CD4-positive, alpha-beta T cell treated with Interleukin-15 for 4 hours (primary cell): Measurements from ENCODE around the gene LENG8.

Experiments used
- DNase-seq: peaks from one replicate; pipeline ENCODE4 v3.0.0-alpha.2; 2020; ENCODE audit warnings: low spot score

Gene LENG8

GRCh38 chr19:54448774-54449700, at the start of gene LENG8:
Gene LENG8, plus strand, starts transcription at chr19:54449199. Its CDS starts 2,146 bp downstream, at chr19:54451345.
- DNase-seq: peak; percentile 98

- no peak for DNase-seq
These were observed 48.1 kb upstream of the LENG8 start for GRCh38 chr19:54400913-54401312.

DNA sequence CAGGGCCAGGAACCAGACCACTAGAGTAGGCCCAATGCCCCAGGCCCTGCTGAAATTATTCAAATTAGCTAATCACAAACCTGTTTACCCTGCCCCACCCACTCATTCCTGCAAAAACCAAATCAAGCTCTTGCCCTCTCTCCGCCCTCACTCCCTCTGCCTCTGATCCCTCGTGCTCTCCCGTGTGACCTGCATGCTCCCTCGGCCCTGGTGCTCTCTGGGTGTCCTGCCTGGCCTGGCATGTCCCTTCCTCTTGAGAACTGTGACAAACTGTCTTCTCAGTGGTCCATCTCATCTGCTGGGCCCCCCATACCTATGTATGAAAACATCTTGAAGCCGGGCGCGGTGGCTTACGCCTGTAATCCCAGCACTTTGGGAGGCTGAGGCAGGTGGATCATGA, 45.9 kb upstream of the LENG8 start:
- no peak for DNase-seq

DNA sequence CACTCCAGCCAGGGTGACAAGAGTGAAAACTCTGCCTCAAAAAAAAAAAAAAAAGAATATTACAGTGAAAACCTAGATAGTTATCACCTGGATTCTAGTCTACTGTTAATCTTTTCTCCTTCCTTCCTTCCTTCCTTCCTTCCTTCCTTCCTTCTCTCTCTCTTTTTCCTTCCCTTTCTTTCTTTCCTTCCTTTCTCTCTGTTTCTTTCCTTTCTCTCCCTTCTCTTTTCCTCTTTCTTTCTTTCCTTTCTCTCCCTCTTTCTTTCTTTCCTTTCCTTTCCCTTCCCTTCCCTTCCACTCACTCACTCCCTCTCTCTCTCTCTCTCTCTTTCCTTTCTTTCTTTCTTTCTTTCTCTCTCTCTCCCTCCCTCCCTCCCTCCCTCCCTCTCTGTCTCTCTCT, 43.4 kb upstream of the LENG8 start:
- no peak for DNase-seq

GRCh38 chr19:54407780-54408179, 41.2 kb upstream of the LENG8 start:
- DNase-seq: no peak

DNA sequence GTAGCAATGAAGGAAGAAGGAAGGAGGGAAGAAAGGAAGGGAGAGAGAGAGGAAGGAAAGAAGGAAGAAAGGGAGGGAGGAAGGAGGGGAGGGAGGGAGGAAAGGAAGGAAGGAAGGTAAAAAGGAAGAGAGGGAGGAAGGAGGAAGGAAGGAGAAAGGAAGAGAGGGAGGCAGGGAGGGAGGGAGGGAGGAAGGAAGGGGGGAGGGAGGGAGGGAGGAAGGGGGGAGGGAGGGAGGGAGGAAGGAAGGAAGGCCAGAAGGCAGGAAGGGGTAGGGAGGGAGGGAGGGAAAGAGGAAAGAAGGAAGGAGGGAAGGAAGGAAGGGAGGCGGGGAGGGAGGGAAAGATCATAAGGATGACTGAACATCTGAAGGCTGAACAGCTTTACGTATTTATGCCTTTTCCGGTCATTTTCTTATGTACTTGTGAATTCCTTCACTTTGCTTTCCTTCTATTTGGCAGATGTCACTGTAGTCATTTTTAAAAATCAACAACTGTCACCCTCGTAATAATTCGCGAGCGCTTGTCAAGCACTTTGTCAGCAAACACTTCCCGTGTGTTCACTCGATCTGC, 40.5 kb upstream of the LENG8 start:
- DNase-seq: no peak

- DNase-seq: no peak
These were observed 38.0 kb upstream of the LENG8 start for GRCh38 chr19:54411033-54411432.

- no peak for DNase-seq
These were observed 36.1 kb upstream of the LENG8 start for GRCh38 chr19:54412877-54413276.

DNA sequence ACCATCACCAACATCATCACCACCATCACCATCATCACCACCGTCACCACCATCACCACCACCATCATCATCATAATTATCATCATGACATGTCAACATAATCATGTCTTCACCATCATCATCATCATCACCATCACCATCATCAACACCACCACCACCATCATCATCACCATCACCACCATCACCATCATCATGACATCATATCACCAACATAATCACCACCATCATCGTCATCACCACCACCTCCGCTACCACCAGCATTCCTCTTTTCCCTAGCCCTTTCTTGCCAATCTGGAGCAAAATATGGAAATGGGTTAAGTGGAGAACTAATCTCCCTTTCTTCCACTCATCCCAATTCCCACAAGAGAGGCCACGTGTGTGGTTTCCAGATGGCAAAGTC, 34.8 kb upstream of the LENG8 start:
- DNase-seq: no peak

- no peak for DNase-seq
These were observed 33.6 kb upstream of the LENG8 start, which contains the start of gene TTYH1 for GRCh38 chr19:54415208-54415900. Gene TTYH1, plus strand, starts transcription at chr19:54415464. Its CDS starts 89 bp downstream, at chr19:54415553.

DNA sequence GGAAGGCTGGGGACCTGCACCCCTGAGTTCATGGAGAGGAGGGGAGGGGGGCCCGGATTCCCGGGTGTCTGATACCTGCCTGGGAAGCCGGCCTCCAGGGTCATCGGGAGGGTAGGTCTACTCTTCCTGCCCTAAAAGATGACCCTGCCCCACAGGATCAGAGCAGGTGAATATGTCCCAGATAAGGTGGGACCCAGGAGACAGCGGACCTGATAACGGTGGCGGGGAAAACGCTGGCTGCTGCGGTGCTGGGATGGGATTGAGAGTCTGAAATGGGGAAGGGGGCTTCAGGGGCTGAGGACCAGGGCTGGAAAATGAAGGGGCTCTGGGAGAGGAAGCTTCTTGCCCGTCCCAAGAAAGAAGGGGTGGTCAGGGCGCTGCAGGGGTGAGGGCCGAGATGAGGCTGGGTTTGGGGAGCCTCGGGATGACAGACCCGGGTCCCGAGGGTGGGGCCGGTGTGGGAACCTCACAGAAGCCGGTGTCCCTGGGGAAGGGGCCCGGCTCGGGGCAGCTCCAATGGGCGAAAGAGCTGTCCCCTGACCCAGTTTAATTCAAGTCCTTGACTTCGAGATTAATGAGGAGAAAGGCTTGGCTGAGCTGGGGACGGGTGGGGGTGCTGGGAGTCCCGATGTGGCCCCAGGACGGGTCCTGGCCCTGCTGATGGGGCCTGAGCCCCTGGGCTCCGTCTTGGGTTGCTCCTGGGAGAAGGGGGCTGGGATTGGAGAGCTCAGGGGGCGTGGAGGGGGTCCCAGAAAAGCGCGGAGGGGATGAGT, 32.9 kb upstream of the LENG8 start:
- DNase-seq: no peak

GRCh38 chr19:54416695-54417491, 32.1 kb upstream of the LENG8 start:
- DNase-seq: no peak

DNA sequence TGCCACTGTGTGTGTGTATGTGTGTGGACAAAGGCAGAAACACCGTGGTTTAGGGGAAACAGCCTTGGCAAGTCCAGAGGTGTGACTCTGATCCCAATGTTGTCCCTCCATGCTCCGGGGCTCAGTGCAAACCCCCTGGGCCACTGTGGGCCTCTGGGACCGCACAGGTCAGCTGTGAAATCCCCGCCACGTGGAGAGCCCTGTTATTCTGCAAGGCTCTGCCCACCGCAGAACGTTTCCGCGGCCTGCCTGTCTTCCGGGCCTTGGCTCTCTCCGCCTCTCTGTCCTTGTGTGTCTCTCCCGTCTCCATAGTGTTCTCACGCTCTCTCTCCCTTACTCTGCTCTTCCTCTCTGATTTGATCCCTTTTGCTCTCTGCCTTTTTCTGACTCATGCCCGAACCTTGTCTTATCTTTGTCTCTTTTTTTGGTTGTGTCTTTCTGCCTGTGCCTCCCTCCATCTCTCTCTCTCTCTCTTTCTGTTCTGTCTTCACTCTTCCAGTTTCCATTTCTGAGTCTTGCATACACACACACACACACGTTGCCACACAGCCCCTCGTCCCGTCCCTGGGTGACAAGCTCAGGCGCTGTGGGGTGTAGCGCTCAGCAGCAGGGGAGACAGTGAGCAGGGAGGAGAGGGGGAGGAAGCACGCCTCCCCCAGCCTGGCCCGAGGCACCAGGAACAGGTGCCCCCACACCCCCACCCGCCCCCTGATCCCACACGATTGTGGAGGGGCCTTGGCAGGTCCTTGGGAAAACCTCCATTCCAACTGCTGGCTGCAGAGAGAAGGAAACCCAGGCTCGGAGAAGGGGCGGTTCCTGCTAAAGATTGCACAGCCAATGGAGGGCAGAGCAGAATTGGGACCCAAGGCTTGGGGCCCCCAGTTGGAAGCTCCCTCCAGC, 30.7 kb upstream of the LENG8 start:
- DNase-seq: no peak

DNA sequence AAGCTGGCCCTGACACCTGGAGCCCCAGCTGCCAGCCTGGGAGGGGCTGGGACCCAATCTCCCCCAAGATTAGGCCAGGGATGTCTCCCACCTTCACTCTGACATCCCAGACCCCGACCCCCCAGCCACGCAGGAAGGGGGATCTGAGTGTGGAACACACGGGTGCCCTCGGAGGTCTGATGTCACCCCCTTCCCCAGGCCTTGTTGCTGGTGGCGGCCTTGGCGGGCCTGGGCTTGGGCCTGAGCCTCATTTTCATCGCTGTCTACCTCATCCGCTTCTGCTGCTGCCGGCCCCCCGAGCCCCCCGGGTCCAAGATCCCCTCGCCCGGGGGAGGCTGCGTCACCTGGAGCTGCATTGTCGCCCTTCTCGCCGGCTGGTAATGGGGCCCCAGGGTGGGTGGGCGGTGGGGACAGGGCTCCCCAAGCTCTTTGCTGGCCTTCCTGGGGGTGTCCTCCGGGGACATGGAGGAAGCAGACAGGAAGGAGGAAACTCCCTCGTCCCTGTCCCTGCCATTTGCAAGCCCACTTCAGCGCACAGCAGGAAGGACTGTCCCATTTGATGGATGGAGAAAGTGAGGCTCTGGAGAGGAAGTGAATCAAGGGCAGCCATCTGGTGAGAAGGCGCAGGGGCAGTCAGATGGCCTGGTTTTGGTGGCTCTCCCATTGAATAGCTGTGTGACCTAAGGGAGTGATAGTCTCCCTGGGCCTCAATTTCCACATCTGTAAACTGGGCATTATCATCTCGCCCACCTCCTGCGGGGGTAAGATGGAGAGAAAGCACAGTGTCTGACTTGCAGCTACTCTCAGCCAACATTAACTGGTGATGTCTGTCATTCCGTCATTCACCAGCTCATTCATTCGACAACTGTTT, 29.8 kb upstream of the LENG8 start:
- DNase-seq: no peak

- no peak for DNase-seq
These were observed 29.0 kb upstream of the LENG8 start for GRCh38 chr19:54420068-54420382.

GRCh38 chr19:54420383-54421168, 28.4 kb upstream of the LENG8 start:
- DNase-seq: no peak

- DNase-seq: no peak
These were observed 27.9 kb upstream of the LENG8 start for GRCh38 chr19:54421169-54421516.

DNA sequence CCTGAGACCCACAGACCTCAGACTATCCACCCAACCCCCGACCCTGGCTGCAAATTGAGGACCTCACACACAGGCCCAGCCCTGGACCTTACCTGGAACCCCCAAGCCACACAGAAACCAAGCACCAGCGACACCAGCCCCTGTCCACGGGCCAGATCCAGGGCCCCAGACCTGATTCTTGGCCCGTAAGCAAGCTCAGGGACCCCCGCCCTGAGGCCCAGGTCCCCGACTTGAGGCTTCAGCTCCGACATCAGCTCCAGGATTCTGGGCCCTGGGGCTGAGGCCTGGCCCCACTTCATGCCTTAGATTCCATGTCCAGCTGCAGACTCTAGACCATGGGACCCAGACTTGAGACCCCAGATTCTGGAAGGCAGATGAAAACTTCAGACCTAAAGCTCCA, 27.5 kb upstream of the LENG8 start:
- no peak for DNase-seq

DNA sequence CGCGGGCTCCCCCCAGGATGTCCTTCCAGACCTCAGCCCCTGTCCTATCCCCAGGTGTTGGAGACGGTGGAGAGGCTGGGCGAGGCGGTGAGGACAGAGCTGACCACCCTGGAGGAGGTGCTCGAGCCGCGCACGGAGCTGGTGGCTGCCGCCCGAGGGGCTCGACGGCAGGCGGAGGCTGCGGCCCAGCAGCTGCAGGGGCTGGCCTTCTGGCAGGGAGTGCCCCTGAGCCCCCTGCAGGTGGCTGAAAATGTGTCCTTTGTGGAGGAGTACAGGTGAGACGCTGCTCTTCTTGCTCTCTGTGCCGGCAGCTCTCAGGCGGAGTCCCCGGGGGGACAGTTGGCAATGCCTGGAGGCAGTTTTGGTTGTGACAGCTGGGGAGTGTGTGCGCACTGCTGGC, 26.9 kb upstream of the LENG8 start:
- no peak for DNase-seq
